Thoracic aorta (tissue), 2 donors: Measurements from ENCODE around the gene SPC24. TPM values are rescaled to one million over a fixed set of nuclear protein-coding genes. Genes with fewer than 3 reads are reported as not detected.

Source experiments
- ATAC-seq: fragments of 150-250 bp; one replicate; pipeline ENCODE4 v1.8.0; 2017; ENCODE audit warnings: low read depth; ENCODE audit not compliant: insufficient number of reproducible peaks, low FRiP score
- DNase-seq: peaks from one replicate; pipeline ENCODE4 v3.0.0-alpha.2; 2020; ENCODE audit warnings: low spot score
- H3K27ac ChIP-seq, 2 donors: fragments of 200-600 bp; sonication (generic); 1 replicate in 1 of 2; 2 replicates in 1 of 2; pipeline ENCODE4 v1.5.1; 2016; ENCODE audit warnings: mild to moderate bottlenecking in 2 of 2, moderate library complexity in 2 of 2
- H3K27me3 ChIP-seq: fragments of 200-600 bp; sonication (generic); replicated peaks from 2 replicates; pipeline ENCODE4 v1.6.0; 2016; ENCODE audit warnings: mild to moderate bottlenecking; ENCODE audit not compliant: insufficient read depth
- H3K36me3 ChIP-seq: fragments of 200-600 bp; sonication (generic); one replicate; pipeline ENCODE4 v1.5.1; 2016
- H3K4me1 ChIP-seq, 2 donors: fragments of 200-600 bp; sonication (generic); 1 replicate in 1 of 2; 2 replicates in 1 of 2; pipeline versions ENCODE4 v1.5.1 to v1.6.0; 2016; ENCODE audit warnings: low read depth in 2 of 2, mild to moderate bottlenecking in 1 of 2; ENCODE audit not compliant: control insufficient read depth in 1 of 2
- H3K4me3 ChIP-seq: fragments of 200-600 bp; sonication (generic); 2 replicates; pipeline ENCODE4 v1.5.1; 2016; ENCODE audit warnings: mild to moderate bottlenecking
- H3K9me3 ChIP-seq: fragments of 200-600 bp; sonication (generic); 2 replicates; pipeline ENCODE4 v1.5.1; 2016
- total RNA-seq, 2 donors: library from RNA; depleted of rRNA; stranded (reverse); fragments of >200 nt; gene quantifications; one replicate each; pipeline versions ENCODE4 v1.1.0 to v1.2.3, GENCODE V29; 2016
- TF ChIP-seq, protein P1 (sequence below): fragments of 200-600 bp; sonication (generic); IDR thresholded peaks from one replicate; pipeline ENCODE4 v1.5.1; 2019; ENCODE audit warnings: antibody characterized with exemption

Gene SPC24
- total RNA-seq, 2 donors from 2014 or later, result 2.4 to 4.7 TPM

- H3K27ac ChIP-seq, result peak overlapping the region; percentile 80 to 83
- no peaks in the 10 kb centered on the region for H3K27me3 ChIP-seq
- no peaks in the 10 kb centered on the region for H3K9me3 ChIP-seq
- peaks cover 4% of the 10 kb centered on the region for H3K36me3 ChIP-seq
- H3K4me1 ChIP-seq, result peaks cover 23 to 47% of the 10 kb centered on the region in 2 donors
- TF ChIP-seq, protein P1, sequence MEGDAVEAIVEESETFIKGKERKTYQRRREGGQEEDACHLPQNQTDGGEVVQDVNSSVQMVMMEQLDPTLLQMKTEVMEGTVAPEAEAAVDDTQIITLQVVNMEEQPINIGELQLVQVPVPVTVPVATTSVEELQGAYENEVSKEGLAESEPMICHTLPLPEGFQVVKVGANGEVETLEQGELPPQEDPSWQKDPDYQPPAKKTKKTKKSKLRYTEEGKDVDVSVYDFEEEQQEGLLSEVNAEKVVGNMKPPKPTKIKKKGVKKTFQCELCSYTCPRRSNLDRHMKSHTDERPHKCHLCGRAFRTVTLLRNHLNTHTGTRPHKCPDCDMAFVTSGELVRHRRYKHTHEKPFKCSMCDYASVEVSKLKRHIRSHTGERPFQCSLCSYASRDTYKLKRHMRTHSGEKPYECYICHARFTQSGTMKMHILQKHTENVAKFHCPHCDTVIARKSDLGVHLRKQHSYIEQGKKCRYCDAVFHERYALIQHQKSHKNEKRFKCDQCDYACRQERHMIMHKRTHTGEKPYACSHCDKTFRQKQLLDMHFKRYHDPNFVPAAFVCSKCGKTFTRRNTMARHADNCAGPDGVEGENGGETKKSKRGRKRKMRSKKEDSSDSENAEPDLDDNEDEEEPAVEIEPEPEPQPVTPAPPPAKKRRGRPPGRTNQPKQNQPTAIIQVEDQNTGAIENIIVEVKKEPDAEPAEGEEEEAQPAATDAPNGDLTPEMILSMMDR, result no peak
- no peak for ATAC-seq
- DNase-seq, result no peak
- peak overlapping the region; percentile 26 for H3K4me3 ChIP-seq
These were observed 59.3 kb downstream of the SPC24 start for GRCh38 chr19:11096210-11096841.

Other genes with a start within 250 kb of the SPC24 start
- gene YIPF2, start 227.1 kb downstream of the SPC24 start, total RNA-seq, result 10 to 100 TPM; 51.2 to 79.6 TPM
- 10 to 100 TPM; 33.3 to 34.8 TPM for gene TIMM29, start 227.0 kb downstream of the SPC24 start, total RNA-seq
- 10 to 100 TPM; 63.8 to 85.9 TPM for gene SMARCA4, start 194.8 kb downstream of the SPC24 start, total RNA-seq
- 100 to 1,000 TPM in 1 of 2 donors, 10 to 100 TPM in 1; 39.8 to 108 TPM for gene LDLR, start 66.3 kb downstream of the SPC24 start, total RNA-seq
- 100 to 1,000 TPM; 647 to 689 TPM for gene KANK2, start 41.8 kb upstream of the SPC24 start, total RNA-seq
- gene ANGPTL8, start 83.8 kb upstream of the SPC24 start, total RNA-seq, result not detected
- 10 to 100 TPM; 30.5 to 49.3 TPM for gene DOCK6, start 106.7 kb upstream of the SPC24 start, total RNA-seq
- gene TSPAN16, start 140.4 kb upstream of the SPC24 start, total RNA-seq, result not detected
- 10 to 100 TPM; 14.2 to 20.4 TPM for gene RAB3D, start 183.9 kb upstream of the SPC24 start, total RNA-seq
- gene TMEM205, start 190.5 kb upstream of the SPC24 start, total RNA-seq, result 100 to 1,000 TPM; 103 to 144 TPM
- 10 to 100 TPM; 15.1 to 21.8 TPM for gene CCDC159, start 190.7 kb upstream of the SPC24 start, total RNA-seq
- 10 to 100 TPM; 55.7 to 69.7 TPM for gene PLPPR2, start 199.7 kb upstream of the SPC24 start, total RNA-seq
- gene SWSAP1, start 218.9 kb upstream of the SPC24 start, total RNA-seq, result 1 to 10 TPM; 1.2 to 1.5 TPM
- 1 to 10 TPM; 5.6 to 7.1 TPM for gene EPOR, start 228.5 kb upstream of the SPC24 start, total RNA-seq